Measurements from ENCODE around the gene CCL14. TPM values are rescaled to one million over a fixed set of nuclear protein-coding genes. Genes with fewer than 3 reads are reported as not detected.
A peak's percentile ranks its signal among the peaks of the same experiment; 100 is the strongest.

Gene CCL14
- total RNA-seq, 5 donors from 2014 or later (not counting 1 experiment from before 2014, with no cell fraction given) = not detected

DNA sequence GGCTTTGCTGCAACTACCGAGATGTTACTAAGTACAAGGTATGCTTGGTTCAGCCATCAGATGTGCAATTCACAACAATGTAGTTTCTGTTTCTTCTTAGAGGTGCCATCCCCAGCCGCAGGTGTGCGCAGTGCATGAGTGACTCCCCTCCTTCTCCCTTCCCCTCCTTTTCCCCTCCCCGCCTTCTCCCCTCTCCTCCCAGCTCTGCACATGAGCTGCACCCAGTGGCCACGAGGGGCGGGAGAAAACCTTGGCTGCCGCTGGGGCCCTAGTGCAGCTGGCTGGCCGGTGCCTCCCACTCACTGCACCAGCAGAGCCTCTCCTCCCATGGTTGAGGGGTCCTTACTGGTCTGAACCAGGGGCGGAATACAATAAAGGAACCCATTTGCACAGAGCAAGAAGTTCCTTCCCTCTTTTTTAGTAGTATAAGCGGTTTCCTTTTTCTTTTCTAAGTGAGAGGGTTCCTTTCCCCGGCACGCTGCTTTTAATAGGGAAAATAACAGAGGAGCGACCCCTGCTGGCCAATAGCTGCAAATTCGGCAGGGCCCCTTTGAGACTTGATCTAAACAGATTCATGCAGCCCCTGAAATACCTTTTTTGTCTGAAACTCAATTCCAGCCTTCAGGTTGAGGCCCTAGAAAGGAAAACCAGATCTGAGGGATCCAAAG, 22.6 kb upstream of the CCL14 start:
- peaks cover 6 to 15% of the 10 kb centered on the region in 2 donors for H3K27me3 Mint-ChIP-seq
- 85% methylated on average over 7 of the region's 14 CpGs for WGBS (ENCODE audit: insufficient coverage)
- H3K27ac Mint-ChIP-seq = no peak overlapping the region
- ATAC-seq (replicated peaks in 1 of 4) (no peak), DNase-seq (no peak)
- Histone ChIP-seq H3K4me3 (ENCODE audit: control insufficient read depth in 1 of 2, extremely low read depth in 1 of 2, low read length in 1 of 2) (no peak overlapping the region), H3K36me3 (ENCODE audit: control insufficient read depth in 2 of 2, extremely low read depth in 1 of 2, insufficient read depth in 1 of 2, low read length in 1 of 2) (no peaks in the 10 kb centered on the region), H3K4me1 (ENCODE audit: control insufficient read depth in 1 of 2, extremely low read depth in 1 of 2, insufficient read depth in 2 of 2, low read length in 2 of 2) (peaks cover 0 to 7% of the 10 kb centered on the region in 2 experiments), H3K27me3 (replicated peaks in 1 of 2; ENCODE audit: control insufficient read depth in 2 of 2, extremely low read depth in 1 of 2, insufficient read depth in 2 of 2, low read length in 1 of 2) (peaks cover 0 to 4% of the 10 kb centered on the region in 2 experiments), H3K9me3 (no peaks in the 10 kb centered on the region), H3K27ac (ENCODE audit: low read length) (no peak overlapping the region)
- CTCF ChIA-PET = no interaction called here
- POLR2A ChIA-PET = no interaction called here
- no peak overlapping the region for H3K4me3 Mint-ChIP-seq
- H3K4me1 Mint-ChIP-seq = peaks cover 7 to 8% (median 8%) of the 10 kb centered on the region in 3 donors
- no peaks in the 10 kb centered on the region for H3K36me3 Mint-ChIP-seq
- H3K9me3 Mint-ChIP-seq = no peaks in the 10 kb centered on the region

DNA sequence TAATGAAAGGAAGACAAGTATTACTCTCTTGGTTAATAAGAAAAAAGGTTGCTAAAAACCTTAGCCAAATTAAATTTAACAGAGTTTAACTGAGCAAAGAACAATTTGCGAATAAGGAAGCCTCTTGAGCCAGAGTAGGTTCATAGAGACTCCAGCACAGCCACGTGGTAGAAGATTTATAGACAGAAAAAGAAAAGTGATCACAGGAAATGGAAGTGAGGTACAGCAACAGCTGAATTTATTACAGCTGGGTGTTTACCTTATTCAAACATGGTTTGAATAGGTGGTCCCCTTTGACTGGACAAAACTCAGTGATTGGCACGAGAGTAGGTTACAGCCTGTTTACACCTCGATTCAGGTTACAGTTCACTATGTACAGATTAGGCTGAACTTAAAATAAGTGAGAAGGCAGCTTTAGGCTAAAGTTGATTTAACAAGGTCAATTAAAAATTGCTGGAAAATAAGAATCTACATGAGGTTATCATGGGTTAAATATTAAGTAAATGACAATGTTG, 18.1 kb upstream of the CCL14 start:
- no peaks in the 10 kb centered on the region for H3K36me3 Mint-ChIP-seq
- no peak overlapping the region for H3K4me3 ChIP-seq (ENCODE audit: control insufficient read depth in 1 of 2, extremely low read depth in 1 of 2, low read length in 1 of 2)
- 32% methylated on average over 3 of the region's 4 CpGs for WGBS (ENCODE audit: insufficient coverage)
- H3K27ac Mint-ChIP-seq = peak overlapping the region in 1 of 2 donors; percentile 50
- no peaks in the 10 kb centered on the region for H3K9me3 ChIP-seq
- H3K27me3 Mint-ChIP-seq = no peaks in the 10 kb centered on the region
- H3K4me3 Mint-ChIP-seq = no peak overlapping the region
- POLR2A ChIA-PET = no interaction called here
- H3K27ac ChIP-seq (ENCODE audit: low read length) = no peak overlapping the region
- CTCF ChIA-PET = interaction anchor here in 1 of 2 donors (0.8 kb wide), 1 partner anchor 35 kb away, joined by 3 read pairs; no protein-coding TSS in a partner anchor
- ATAC-seq (replicated peaks in 1 of 4) (no peak), DNase-seq (no peak)
- no peaks in the 10 kb centered on the region for H3K27me3 ChIP-seq (replicated peaks in 1 of 2; ENCODE audit: control insufficient read depth in 2 of 2, extremely low read depth in 1 of 2, insufficient read depth in 2 of 2, low read length in 1 of 2)
- no peaks in the 10 kb centered on the region for H3K9me3 Mint-ChIP-seq
- peaks cover 0 to 2% of the 10 kb centered on the region in 2 experiments for H3K4me1 ChIP-seq (ENCODE audit: control insufficient read depth in 1 of 2, extremely low read depth in 1 of 2, insufficient read depth in 2 of 2, low read length in 2 of 2)
- no peaks in the 10 kb centered on the region for H3K36me3 ChIP-seq (ENCODE audit: control insufficient read depth in 2 of 2, extremely low read depth in 1 of 2, insufficient read depth in 1 of 2, low read length in 1 of 2)
- H3K4me1 Mint-ChIP-seq = peaks cover 7 to 9% (median 9%) of the 10 kb centered on the region in 3 donors

DNA sequence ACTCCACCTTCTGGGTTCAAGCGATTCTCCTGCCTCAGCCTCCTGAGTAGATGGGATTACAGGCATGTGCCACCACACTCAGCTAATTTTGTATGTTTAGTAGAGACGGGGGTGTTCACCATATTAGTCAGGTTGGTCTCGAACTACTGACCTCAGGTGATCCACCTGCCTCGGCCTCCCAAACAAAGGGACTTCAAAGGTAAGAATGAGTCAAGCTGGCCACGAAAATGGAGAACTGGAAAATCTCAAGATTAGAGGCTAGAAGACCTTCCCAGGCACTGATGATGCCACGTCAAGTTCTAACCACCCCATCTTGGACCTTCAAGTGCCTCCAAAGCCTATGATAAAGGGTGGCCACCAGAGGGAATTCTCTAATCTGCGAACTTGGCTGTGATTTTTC, 16.1 kb upstream of the CCL14 start:
- ChIA-PET POLR2A (no interaction called here), CTCF (no interaction called here)
- no peak overlapping the region for H3K4me3 ChIP-seq (ENCODE audit: control insufficient read depth in 1 of 2, extremely low read depth in 1 of 2, low read length in 1 of 2)
- H3K36me3 Mint-ChIP-seq = no peaks in the 10 kb centered on the region
- ATAC-seq (replicated peaks in 1 of 4) = no peak
- no peaks in the 10 kb centered on the region for H3K9me3 Mint-ChIP-seq
- no peak overlapping the region for H3K4me3 Mint-ChIP-seq
- peaks cover 0 to 6% of the 10 kb centered on the region in 2 experiments for H3K27me3 ChIP-seq (replicated peaks in 1 of 2; ENCODE audit: control insufficient read depth in 2 of 2, extremely low read depth in 1 of 2, insufficient read depth in 2 of 2, low read length in 1 of 2)
- peaks cover 0 to 2% of the 10 kb centered on the region in 2 experiments for H3K4me1 ChIP-seq (ENCODE audit: control insufficient read depth in 1 of 2, extremely low read depth in 1 of 2, insufficient read depth in 2 of 2, low read length in 2 of 2)
- H3K27ac Mint-ChIP-seq = no peak overlapping the region
- H3K4me1 Mint-ChIP-seq = peaks cover 7 to 12% (median 9%) of the 10 kb centered on the region in 3 donors
- H3K36me3 ChIP-seq (ENCODE audit: control insufficient read depth in 2 of 2, extremely low read depth in 1 of 2, insufficient read depth in 1 of 2, low read length in 1 of 2) = no peaks in the 10 kb centered on the region
- 38% methylated on average over 1 of the region's 7 CpGs for WGBS (ENCODE audit: insufficient coverage)
- H3K27ac ChIP-seq (ENCODE audit: low read length) = no peak overlapping the region
- DNase-seq = no peak
- peaks cover 0 to 7% of the 10 kb centered on the region in 2 donors for H3K27me3 Mint-ChIP-seq
- no peaks in the 10 kb centered on the region for H3K9me3 ChIP-seq

DNA sequence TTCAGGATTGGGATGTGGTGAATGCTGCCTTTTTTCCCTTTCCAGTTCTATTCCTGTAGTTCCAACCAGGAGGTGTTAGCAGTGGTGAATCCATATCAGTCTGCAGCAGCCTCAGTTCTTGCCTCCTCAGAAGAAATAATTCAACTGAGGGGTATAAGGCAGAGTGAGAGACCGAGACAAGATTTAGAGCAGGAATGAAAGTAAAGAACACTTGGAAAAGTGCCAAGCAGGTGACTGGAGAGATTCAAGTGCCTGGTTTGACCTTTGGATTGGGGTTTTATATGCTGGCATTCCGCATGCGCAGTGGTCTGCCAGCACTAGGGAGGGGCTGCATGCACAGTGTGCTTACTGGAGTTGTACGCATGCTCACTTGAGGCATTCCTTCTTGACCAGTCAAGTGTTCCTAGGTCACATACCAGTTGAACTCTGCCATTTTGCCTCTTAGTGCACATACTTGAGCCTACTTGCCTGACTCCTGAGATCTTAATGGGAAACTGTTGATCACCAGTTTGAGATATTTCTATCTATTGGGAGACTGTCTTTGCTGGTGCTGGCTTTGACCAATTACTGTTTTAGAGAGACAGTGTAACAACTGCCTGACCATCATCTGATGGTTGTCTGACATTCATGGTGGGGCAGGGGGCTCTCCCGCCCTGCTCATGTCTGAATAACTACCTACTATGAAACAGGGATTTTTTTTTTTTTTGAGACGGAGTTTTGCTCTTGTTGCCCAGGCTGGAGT, 15.5 kb upstream of the CCL14 start:
- Mint-ChIP-seq H3K27me3 (peaks cover 0 to 7% of the 10 kb centered on the region in 2 donors), H3K4me3 (no peak overlapping the region), H3K4me1 (peaks cover 7 to 12% (median 9%) of the 10 kb centered on the region in 3 donors), H3K36me3 (no peaks in the 10 kb centered on the region), H3K9me3 (no peaks in the 10 kb centered on the region), H3K27ac (no peak overlapping the region)
- no peak for DNase-seq
- ChIA-PET POLR2A (no interaction called here), CTCF (no interaction called here)
- no peak for ATAC-seq (replicated peaks in 1 of 4)
- Histone ChIP-seq H3K27ac (ENCODE audit: low read length) (no peak overlapping the region), H3K4me1 (ENCODE audit: control insufficient read depth in 1 of 2, extremely low read depth in 1 of 2, insufficient read depth in 2 of 2, low read length in 2 of 2) (peaks cover 0 to 2% of the 10 kb centered on the region in 2 experiments), H3K4me3 (ENCODE audit: control insufficient read depth in 1 of 2, extremely low read depth in 1 of 2, low read length in 1 of 2) (no peak overlapping the region), H3K36me3 (ENCODE audit: control insufficient read depth in 2 of 2, extremely low read depth in 1 of 2, insufficient read depth in 1 of 2, low read length in 1 of 2) (no peaks in the 10 kb centered on the region), H3K27me3 (replicated peaks in 1 of 2; ENCODE audit: control insufficient read depth in 2 of 2, extremely low read depth in 1 of 2, insufficient read depth in 2 of 2, low read length in 1 of 2) (peaks cover 0 to 6% of the 10 kb centered on the region in 2 experiments), H3K9me3 (no peaks in the 10 kb centered on the region)
- 100% methylated on average over 1 of the region's 6 CpGs for WGBS (ENCODE audit: insufficient coverage)

GRCh38 chr17:36001110-36001771, 14.7 kb upstream of the CCL14 start, which contains the start of gene CCL15:
CCL15 (minus strand) TSS chr17:36001553; CDS start chr17:36001492, 61 bp downstream.
- Mint-ChIP-seq H3K4me3 (no peak within 1 kb of the TSS), H3K27ac (no peak within 1 kb of the TSS), H3K9me3 (no peaks in the 10 kb centered on the region), H3K4me1 (peaks cover 7 to 14% (median 9%) of the 10 kb centered on the region in 3 donors), H3K36me3 (no peaks in the 10 kb centered on the region), H3K27me3 (peaks cover 0 to 7% of the 10 kb centered on the region in 2 donors)
- peaks cover 0 to 6% of the 10 kb centered on the region in 2 experiments for H3K27me3 ChIP-seq (replicated peaks in 1 of 2; ENCODE audit: control insufficient read depth in 2 of 2, extremely low read depth in 1 of 2, insufficient read depth in 2 of 2, low read length in 1 of 2)
- peaks cover 0 to 2% of the 10 kb centered on the region in 2 experiments for H3K4me1 ChIP-seq (ENCODE audit: control insufficient read depth in 1 of 2, extremely low read depth in 1 of 2, insufficient read depth in 2 of 2, low read length in 2 of 2)
- no peak within 1 kb of the TSS for H3K4me3 ChIP-seq (ENCODE audit: control insufficient read depth in 1 of 2, extremely low read depth in 1 of 2, low read length in 1 of 2)
- no peak for ATAC-seq (replicated peaks in 1 of 4)
- DNase-seq = no peak
- H3K27ac ChIP-seq (ENCODE audit: low read length) = no peak within 1 kb of the TSS
- CTCF ChIA-PET = no interaction called here
- H3K36me3 ChIP-seq (ENCODE audit: control insufficient read depth in 2 of 2, extremely low read depth in 1 of 2, insufficient read depth in 1 of 2, low read length in 1 of 2) = no peaks in the 10 kb centered on the region
- H3K9me3 ChIP-seq = no peaks in the 10 kb centered on the region
- POLR2A ChIA-PET = no interaction called here
- WGBS (ENCODE audit: insufficient coverage) = 78% methylated on average over 3 of the region's 6 CpGs

DNA sequence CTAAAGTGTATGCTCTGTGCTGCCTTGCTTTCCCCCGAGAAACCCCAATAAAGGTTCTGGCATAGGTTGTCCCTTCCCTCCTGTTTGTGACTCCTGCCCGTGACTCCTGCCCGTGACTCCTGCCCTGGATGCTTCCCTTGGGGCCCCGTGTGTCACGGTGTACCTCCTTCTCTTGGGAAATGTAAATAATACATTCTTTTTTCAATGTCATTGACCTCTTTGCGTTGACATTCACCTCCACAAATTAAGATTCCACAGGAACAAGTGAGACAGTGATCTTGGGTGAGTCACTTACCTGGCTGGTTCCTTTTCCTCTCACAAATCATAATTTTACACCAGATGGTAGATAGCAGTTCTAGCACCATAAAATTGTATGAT, 14.2 kb upstream of the CCL14 start:
- H3K27ac ChIP-seq (ENCODE audit: low read length) = no peak overlapping the region
- H3K9me3 ChIP-seq = no peaks in the 10 kb centered on the region
- peaks cover 0 to 7% of the 10 kb centered on the region in 2 donors for H3K27me3 Mint-ChIP-seq
- H3K27ac Mint-ChIP-seq = no peak overlapping the region
- H3K4me1 Mint-ChIP-seq = peaks cover 7 to 14% (median 9%) of the 10 kb centered on the region in 3 donors
- peaks cover 0 to 2% of the 10 kb centered on the region in 2 experiments for H3K4me1 ChIP-seq (ENCODE audit: control insufficient read depth in 1 of 2, extremely low read depth in 1 of 2, insufficient read depth in 2 of 2, low read length in 2 of 2)
- no peaks in the 10 kb centered on the region for H3K36me3 Mint-ChIP-seq
- POLR2A ChIA-PET = no interaction called here
- ATAC-seq (replicated peaks in 1 of 4) (no peak), DNase-seq (no peak)
- H3K27me3 ChIP-seq (replicated peaks in 1 of 2; ENCODE audit: control insufficient read depth in 2 of 2, extremely low read depth in 1 of 2, insufficient read depth in 2 of 2, low read length in 1 of 2) = peaks cover 0 to 6% of the 10 kb centered on the region in 2 experiments
- CTCF ChIA-PET = no interaction called here
- H3K4me3 ChIP-seq (ENCODE audit: control insufficient read depth in 1 of 2, extremely low read depth in 1 of 2, low read length in 1 of 2) = no peak overlapping the region
- WGBS (ENCODE audit: insufficient coverage) = 89% methylated on average over 1 of the region's 6 CpGs
- no peaks in the 10 kb centered on the region for H3K36me3 ChIP-seq (ENCODE audit: control insufficient read depth in 2 of 2, extremely low read depth in 1 of 2, insufficient read depth in 1 of 2, low read length in 1 of 2)
- H3K9me3 Mint-ChIP-seq = no peaks in the 10 kb centered on the region
- no peak overlapping the region for H3K4me3 Mint-ChIP-seq
